GM12891 (cell line): ENCODE results near the gene ANO9.

ENCODE experiments used
- PAX5 ChIP-seq: IDR thresholded peaks from 2 replicates; pipeline ENCODE4 v1.6.1; 2011; ENCODE audit warnings: low read length, moderate library complexity, mild to moderate bottlenecking; ENCODE audit not compliant: insufficient read depth, severe bottlenecking
- POLR2A ChIP-seq: IDR thresholded peaks from 2 replicates; pipeline ENCODE4 v1.6.1; 2011; ENCODE audit warnings: low read depth, low read length, control low read depth
- POLR2AphosphoS5 ChIP-seq: IDR thresholded peaks from 2 replicates; pipeline ENCODE4 v1.6.1; 2011; ENCODE audit warnings: low read depth, low read length, control low read depth
- POU2F2 ChIP-seq: IDR thresholded peaks from 2 replicates; pipeline ENCODE4 v1.6.1; 2011; ENCODE audit warnings: low read depth, mild to moderate bottlenecking, control low read depth, low read length, moderate library complexity
- SPI1 ChIP-seq: IDR thresholded peaks from 2 replicates; pipeline ENCODE4 v1.6.1; 2011; ENCODE audit warnings: low read depth, low read length, control low read depth
- TAF1 ChIP-seq: IDR thresholded peaks from 2 replicates; pipeline ENCODE4 v1.6.1; 2011; ENCODE audit warnings: low read depth, low read length, control low read depth

- TF ChIP-seq POLR2A (no peak), POLR2AphosphoS5 (no peak), TAF1 (no peak), POU2F2 (no peak), SPI1 (no peak), PAX5 (no peak)
Measured at GRCh38 chr11:409600-410483, 32.0 kb downstream of the ANO9 start.
